Stimulated activated CD4-positive, alpha-beta T cell treated with anti-CD3 and anti-CD28 coated beads, TNF-alpha, amount 100 ng/mL, for 4 hours (primary cell): ENCODE measurements around the gene DCUN1D3.

Source experiments
- DNase-seq, 3 experiments: peaks; one replicate each; pipeline ENCODE4 v3.0.0-alpha.2; 2020; ENCODE audit warnings: low read depth in 3 of 3

The DCUN1D3 gene

GRCh38 chr16:20918486-20919239, 18.5 kb upstream of the DCUN1D3 start:
- no peak for DNase-seq

DNA sequence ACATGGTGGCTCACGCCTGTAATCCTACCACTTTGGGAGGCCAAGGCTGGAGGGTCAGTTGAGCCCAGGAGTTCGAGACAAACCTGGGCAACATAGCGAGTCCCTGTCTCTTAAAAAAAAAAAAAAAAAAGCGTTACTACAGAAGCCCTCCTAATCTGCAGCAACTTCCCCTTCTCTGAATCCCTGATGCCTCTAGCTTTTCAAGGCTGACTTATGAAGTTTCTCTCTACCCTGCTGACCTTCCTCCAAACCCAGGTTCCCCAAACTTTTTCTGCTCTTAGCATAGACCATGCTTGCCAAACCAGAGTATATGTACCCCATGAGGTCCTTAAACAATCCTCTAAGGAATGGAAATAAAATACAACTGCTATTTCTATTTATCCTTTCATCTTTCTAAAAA, 16.8 kb upstream of the DCUN1D3 start:
- no peak for DNase-seq

DNA sequence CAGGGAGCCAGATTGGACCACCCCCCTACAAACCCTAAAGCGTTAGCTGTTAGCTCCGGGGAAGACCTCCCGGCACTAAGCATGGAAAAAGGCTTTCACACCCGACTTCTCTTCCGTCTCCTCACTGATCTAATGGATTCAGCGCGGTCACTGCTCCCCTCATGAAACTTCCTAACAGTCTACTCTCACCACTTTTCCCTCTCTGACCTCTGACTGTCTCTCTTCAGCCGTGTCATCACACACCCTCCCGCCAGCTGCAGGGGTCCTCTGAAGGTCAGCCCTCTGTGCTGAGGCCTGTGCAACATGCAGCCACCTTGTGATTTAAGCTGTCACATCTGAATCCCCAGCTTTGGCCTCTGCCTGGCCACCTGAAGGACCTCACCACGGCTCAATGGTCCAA, 16.1 kb upstream of the DCUN1D3 start:
- DNase-seq: no peak

GRCh38 chr16:20911361-20911760, 11.2 kb upstream of the DCUN1D3 start:
- no peak for DNase-seq

DNA sequence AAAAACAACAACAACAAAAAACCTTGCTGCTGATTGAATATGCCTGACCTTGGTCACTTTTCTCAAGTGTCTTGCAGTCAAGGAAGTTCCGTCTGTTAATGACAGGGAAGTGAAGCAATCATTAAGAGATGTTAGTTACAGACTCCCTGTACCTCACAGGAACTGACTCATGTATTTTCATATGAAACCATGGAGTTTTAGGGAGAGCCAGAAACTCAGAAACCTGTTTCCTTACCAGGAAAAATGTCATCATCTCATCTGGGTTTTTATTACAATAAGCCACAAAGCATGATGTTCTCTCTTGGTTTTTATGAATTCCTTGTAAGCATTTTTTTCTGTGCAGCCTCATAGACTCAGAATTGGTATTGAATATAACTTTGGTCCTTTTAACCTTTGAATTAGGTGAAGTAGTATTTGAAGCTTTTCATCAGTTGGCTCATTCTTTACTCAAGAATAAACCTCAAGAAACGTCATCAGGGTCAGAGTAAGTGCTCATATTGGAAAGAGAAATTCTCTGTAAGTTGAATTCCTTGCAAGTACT, 10.7 kb upstream of the DCUN1D3 start:
- DNase-seq: no peak

- DNase-seq: no peak
Measured at GRCh38 chr16:20906341-20907255, 6.4 kb upstream of the DCUN1D3 start.

DNA sequence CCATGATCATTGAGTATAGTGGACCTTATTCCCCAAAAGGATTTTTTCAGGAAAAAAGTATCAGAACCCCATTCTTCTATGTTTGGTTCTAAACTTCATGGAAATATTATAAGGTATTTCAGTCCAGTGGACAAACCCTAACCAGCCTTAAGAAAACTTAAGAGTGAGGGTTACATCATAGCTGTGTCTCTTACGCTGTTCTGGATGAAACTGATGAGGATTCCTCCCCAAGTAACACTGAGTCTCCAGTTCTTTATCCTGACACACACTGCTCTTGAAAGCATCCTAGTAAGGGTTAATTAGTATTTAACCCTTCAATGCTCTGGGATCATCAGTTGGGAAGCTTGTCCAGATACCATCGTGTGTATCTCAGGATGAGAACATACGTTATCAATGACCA, 5.4 kb upstream of the DCUN1D3 start:
- DNase-seq: no peak

- peak in 1 of 3 experiments; percentile 5 for DNase-seq
Measured at GRCh38 chr16:20904507-20905081, 4.4 kb upstream of the DCUN1D3 start.

DNA sequence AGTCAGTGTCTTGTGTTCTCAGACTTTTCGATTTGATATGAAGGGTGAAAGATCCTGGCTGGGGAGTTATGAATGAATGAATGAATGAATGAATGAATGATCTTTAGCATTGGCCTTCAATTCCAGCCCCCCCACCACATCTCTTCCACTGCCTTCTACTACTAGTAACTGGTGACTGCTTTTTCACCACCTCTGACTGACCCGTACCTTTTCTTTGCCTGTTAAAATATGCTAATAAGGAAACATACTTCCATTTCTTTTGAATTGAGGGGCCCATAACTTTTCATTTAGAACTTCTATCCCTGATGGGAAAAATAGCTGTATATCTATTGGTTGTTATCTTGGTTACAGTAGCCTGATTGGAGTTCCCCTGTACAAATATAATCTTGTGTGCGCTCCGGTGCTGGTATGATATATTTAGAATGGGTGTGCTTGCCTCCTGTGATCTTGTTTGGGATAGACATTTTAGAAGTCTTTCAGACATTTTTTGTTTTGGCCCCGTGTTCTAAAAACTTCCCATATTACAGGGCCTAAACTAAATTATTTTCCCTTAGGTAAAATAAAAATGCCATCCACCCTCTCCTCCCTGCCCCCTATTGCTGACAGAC, 3.8 kb upstream of the DCUN1D3 start:
- DNase-seq: no peak

DNA sequence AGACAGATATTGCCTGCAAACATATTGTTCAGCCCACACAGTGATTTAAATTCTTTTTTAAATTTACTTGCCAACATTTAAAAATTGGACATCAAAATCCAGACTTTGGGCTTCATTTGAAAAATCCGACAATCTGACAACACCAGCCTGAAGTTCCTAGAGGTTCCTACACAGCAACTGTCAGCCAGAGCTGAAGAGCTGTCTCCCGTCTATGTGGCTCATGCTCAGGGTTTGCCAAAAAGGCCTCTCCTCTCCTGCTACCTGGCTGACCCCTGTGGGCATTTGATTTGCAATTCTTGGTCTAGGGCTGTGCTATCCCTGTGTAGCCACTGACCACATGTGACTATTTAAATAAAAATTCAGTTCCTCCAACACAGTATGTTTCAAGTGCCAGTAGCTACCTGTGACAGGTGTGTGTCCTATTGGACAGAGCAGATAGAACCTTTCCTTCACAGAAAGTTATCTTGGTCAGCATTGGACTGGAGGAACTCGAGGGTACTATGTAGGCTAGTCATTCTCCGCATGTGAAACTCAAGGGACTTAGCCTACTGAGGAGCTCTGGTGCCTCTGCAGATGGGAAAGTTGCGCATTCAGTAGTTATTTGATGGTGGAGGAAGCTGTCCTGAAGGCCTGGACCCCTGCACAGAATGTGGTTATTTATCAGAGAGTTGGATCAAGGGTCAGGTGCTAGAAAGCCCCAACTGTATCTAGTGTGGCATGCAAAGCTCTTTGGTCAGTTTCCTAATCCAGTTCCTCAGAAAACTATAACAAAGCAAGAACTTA, 3.1 kb upstream of the DCUN1D3 start:
- no peak for DNase-seq

GRCh38 chr16:20902426-20902825, 2.3 kb upstream of the DCUN1D3 start:
- DNase-seq: no peak

DNA sequence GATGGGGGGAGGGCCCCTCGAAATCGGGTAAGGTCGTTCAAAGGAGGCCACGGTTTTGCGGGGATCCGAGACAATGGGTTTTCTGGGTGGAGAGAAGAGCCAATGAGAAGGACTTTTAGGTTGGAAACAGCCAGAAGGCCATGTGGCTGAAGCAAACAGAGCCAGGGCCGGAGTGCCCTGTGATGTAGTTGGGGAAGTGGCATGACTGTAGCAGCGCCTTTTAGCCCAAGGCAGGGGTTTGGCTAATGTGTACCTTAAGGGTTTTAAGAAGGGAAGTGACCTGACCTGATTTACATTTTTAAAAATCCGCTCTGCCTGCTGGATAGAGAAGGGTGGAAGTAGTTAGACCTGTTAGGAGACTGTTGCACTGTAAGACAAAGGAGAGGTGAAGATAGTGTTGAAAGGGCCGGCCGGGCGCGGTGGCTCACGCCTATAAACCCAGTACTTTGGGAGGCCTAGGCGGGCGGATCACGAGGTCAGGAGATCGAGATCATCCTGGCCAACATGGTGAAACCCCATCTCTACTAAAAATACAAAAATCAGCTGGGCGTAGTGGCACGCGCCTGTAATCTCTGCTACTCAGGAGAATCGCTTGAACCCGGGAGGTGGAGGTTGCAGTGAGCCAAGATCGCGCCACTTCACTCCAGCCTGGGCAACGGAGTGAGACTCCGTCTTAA, 1.4 kb upstream of the DCUN1D3 start:
- no peak for DNase-seq

DNA sequence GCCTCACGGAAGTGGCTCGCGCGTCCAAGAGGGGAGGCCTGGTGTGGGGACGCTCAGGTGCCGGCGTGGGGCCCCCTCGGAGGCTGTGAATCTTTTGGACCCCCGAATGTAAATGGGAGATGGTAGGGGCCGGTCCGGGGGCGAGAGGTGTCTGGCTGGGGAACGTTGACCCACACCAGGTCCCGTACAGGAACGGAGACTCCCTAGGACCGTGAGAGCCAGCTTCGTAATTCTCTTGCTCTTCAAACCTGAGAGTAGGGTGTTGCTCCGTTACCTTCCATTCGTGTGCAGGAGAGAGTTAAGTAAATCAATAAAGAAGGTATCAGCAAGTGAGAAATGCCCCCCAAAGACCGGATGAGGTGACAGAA, 894 bp upstream of the DCUN1D3 start:
- no peak for DNase-seq

- DNase-seq: no peak
Measured at GRCh38 chr16:20899477-20900298, 470 bp downstream of the DCUN1D3 start.

GRCh38 chr16:20899071-20899470, 1.1 kb downstream of the DCUN1D3 start:
- no peak for DNase-seq

- DNase-seq: no peak
Measured at GRCh38 chr16:20897922-20898321, 2.2 kb downstream of the DCUN1D3 start.

GRCh38 chr16:20897253-20897897, 2.8 kb downstream of the DCUN1D3 start:
- DNase-seq: no peak

- no peak for DNase-seq
Measured at GRCh38 chr16:20894388-20894787, 5.8 kb downstream of the DCUN1D3 start.

DNA sequence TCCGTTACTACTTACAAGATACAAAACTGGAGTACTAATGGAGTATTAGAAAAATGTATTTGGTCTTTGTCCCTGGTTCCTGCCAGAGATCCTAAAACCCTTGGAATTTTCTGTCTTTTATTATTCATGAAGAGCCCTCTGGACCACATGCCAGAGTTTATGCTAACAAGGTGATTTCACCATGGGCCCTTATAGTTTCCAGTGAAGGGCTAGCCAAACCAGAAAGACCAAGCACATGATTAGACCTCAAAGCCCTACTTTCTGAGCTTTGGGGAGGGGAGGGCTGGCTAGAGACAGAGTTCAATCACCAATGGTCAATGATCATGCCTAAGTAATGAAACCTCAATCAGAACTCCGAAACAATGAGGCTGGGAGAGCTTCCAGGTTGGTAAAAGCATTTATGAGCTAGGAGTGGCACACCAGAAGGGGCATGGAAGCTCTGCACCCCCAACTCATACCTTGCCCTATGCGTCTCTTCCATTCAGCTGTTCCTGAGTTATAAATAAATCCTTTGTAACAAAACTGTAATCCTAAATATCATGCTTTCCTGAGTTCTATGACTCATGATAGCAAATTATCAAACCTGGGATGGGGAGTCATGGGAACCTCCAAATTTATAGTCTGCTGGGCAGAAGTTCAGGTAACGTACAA, 10.4 kb downstream of the DCUN1D3 start:
- DNase-seq: no peak
